GM12878 (cell line): ENCODE data around the gene MYOC. TPM values are rescaled to one million over a fixed set of nuclear protein-coding genes. Genes with fewer than 3 reads are reported as not detected.

ENCODE experiments used
- ATAC-seq: fragments of 200-7000 bp; cut with Tn5 transposase; 3 replicates; pipeline ENCODE4 v1.9.1; 2020; ENCODE audit warnings: mild to moderate bottlenecking, moderate library complexity
- BruUV-seq: library from RNA; stranded (reverse); fragments of 400-500 nt; replicated peaks from 2 replicates; lab custom pipeline; 2021; lab: Mats Ljungman, UMichigan
- CTCF ChIA-PET: fragments of 300-600 bp; sonication (Branson Sonifier 250); formaldehyde crosslinking; extraction: SDS; loops from one replicate; lab custom pipeline; 2021; ENCODE audit warnings: inconsistent platforms; lab: Yijun Ruan, JAX
- POLR2A ChIA-PET: fragments of 350-600 bp; formaldehyde crosslinking; extraction: SDS; loops from one replicate; lab custom pipeline; 2021; ENCODE audit warnings: inconsistent platforms; lab: Charles Lee
- RAD21 ChIA-PET: fragments of 300-600 bp; sonication (Branson Sonifier 250); formaldehyde crosslinking; loops from one replicate; lab custom pipeline; 2023; ENCODE audit warnings: antibody characterized with exemption; ENCODE audit not compliant: unreplicated experiment; lab: Charles Lee
- SMC1A ChIA-PET: fragments of 300-600 bp; sonication (Branson Sonifier 250); formaldehyde crosslinking; loops from one replicate; lab custom pipeline; 2023; ENCODE audit not compliant: unreplicated experiment, uncharacterized antibody; lab: Charles Lee
- DNase-seq: peaks from one replicate; pipeline ENCODE4 v3.0.0-alpha.2; 2011; ENCODE audit warnings: low read depth, low spot score
- FAIRE-seq: peaks from 3 replicates; lab custom pipeline; 2011; peaks lifted over from hg19 to GRCh38; lab: Jason Lieb, UNC
- H2AFZ ChIP-seq: 2 replicates; pipeline ENCODE4 v1.6.0; 2011; ENCODE audit warnings: low read depth, low read length, control low read depth; ENCODE audit not compliant: control insufficient read depth
- H3K27ac ChIP-seq: 2 replicates; pipeline ENCODE4 v1.5.1; 2011; ENCODE audit warnings: control low read depth; ENCODE audit not compliant: control insufficient read depth, insufficient read depth
- H3K27me3 ChIP-seq, 2 experiments: replicated peaks in 1 of 2; 2 replicates each; pipeline versions ENCODE4 v1.6.0 to v1.6.1; 2011; ENCODE audit warnings: low read length in 1 of 2; ENCODE audit not compliant: control insufficient read depth in 2 of 2, insufficient read depth in 2 of 2
- H3K36me3 ChIP-seq, 2 experiments: 2 replicates each; pipeline ENCODE4 v1.5.1; 2011; ENCODE audit warnings: low read length in 1 of 2; ENCODE audit not compliant: control insufficient read depth in 2 of 2, insufficient read depth in 2 of 2
- H3K4me1 ChIP-seq: 2 replicates; pipeline ENCODE4 v1.6.1; 2011; ENCODE audit warnings: mild to moderate bottlenecking, low read length, moderate library complexity, mixed read lengths; ENCODE audit not compliant: control insufficient read depth, insufficient read depth
- H3K4me2 ChIP-seq: 2 replicates; pipeline ENCODE4 v1.6.0; 2011; ENCODE audit warnings: control low read depth; ENCODE audit not compliant: control insufficient read depth, insufficient read depth
- H3K4me3 ChIP-seq: fragments of 200-600 bp; sonication (generic); 2 replicates; pipeline ENCODE4 v1.5.1; 2016
- H3K79me2 ChIP-seq: 2 replicates; pipeline ENCODE4 v1.6.0; 2011; ENCODE audit warnings: low read length; ENCODE audit not compliant: control insufficient read depth, insufficient read depth
- H3K9ac ChIP-seq: 2 replicates; pipeline ENCODE4 v1.8.0; 2011; ENCODE audit warnings: low read length, control low read depth, mixed read lengths; ENCODE audit not compliant: control insufficient read depth, insufficient read depth
- H3K9me3 ChIP-seq: replicated peaks from 3 replicates; pipeline ENCODE4 v1.5.1; 2011; ENCODE audit warnings: mild to moderate bottlenecking, low read length; ENCODE audit not compliant: control insufficient read depth, insufficient read depth
- H4K20me1 ChIP-seq: 2 replicates; pipeline ENCODE4 v1.6.0; 2011; ENCODE audit not compliant: control insufficient read depth, insufficient read depth
- BMI1 ChIP-seq: fragments of 450-650 bp; IDR thresholded peaks from 2 replicates; pipeline ENCODE4 v1.6.1; 2016; ENCODE audit warnings: mild to moderate bottlenecking, moderate library complexity, borderline replicate concordance
- CHD4 ChIP-seq: fragments of 200-600 bp; sonication (generic); IDR thresholded peaks from 2 replicates; pipeline ENCODE4 v1.6.1; 2016; ENCODE audit warnings: mild to moderate bottlenecking
- ESRRA ChIP-seq: IDR thresholded peaks from 2 replicates; pipeline ENCODE4 v1.6.1; 2012; ENCODE audit warnings: mild to moderate bottlenecking, low read length, improper control_type of control experiment
- HDAC6 ChIP-seq: fragments of 200-600 bp; sonication (generic); IDR thresholded peaks from one replicate; pipeline ENCODE4 v1.8.0; 2017; ENCODE audit warnings: antibody characterized with exemption; ENCODE audit not compliant: unreplicated experiment
- MEF2A ChIP-seq: IDR thresholded peaks from 2 replicates; pipeline ENCODE4 v1.6.1; 2011; ENCODE audit warnings: low read depth, mild to moderate bottlenecking, low read length, moderate library complexity; ENCODE audit not compliant: insufficient read depth
- MYB ChIP-seq: fragments of 150-350 bp; IDR thresholded peaks from 2 replicates; pipeline ENCODE4 v1.6.1; 2014; ENCODE audit warnings: mild to moderate bottlenecking, low read depth, low read length, borderline replicate concordance
- MYC ChIP-seq: IDR thresholded peaks from 2 replicates; pipeline ENCODE4 v1.6.1; 2011; ENCODE audit warnings: mild to moderate bottlenecking, low read length, moderate library complexity, inconsistent platforms; ENCODE audit not compliant: insufficient read depth, insufficient replicate concordance, insufficient read length, severe bottlenecking
- NBN ChIP-seq: fragments of 450-650 bp; IDR thresholded peaks from 2 replicates; pipeline ENCODE4 v1.6.1; 2016
- RBBP5 ChIP-seq: fragments of 200-600 bp; sonication (generic); conservative IDR thresholded peaks from 2 replicates; pipeline ENCODE4 v1.6.1; 2016
- RELA ChIP-seq: fragments of 450-650 bp; IDR thresholded peaks from 2 replicates; pipeline ENCODE4 v1.8.0; 2014; ENCODE audit warnings: borderline replicate concordance; ENCODE audit not compliant: partially characterized antibody
- SPI1 ChIP-seq: IDR thresholded peaks from 2 replicates; pipeline ENCODE4 v1.6.1; 2011; ENCODE audit warnings: low read depth, mild to moderate bottlenecking, low read length, moderate library complexity, borderline replicate concordance; ENCODE audit not compliant: insufficient read depth
- SUZ12 ChIP-seq: fragments of 200-600 bp; sonication (generic); IDR thresholded peaks from one replicate; pipeline ENCODE4 v1.6.1; 2018; ENCODE audit warnings: antibody characterized with exemption, mild to moderate bottlenecking; ENCODE audit not compliant: unreplicated experiment
- TBL1XR1 ChIP-seq: IDR thresholded peaks from 2 replicates; pipeline ENCODE4 v1.6.1; 2012; ENCODE audit warnings: low read depth, low read length, improper control_type of control experiment
- WRNIP1 ChIP-seq: IDR thresholded peaks from 2 replicates; pipeline ENCODE4 v1.6.1; 2011; ENCODE audit warnings: low read depth, low read length, improper control_type of control experiment, borderline replicate concordance
- ZNF207 ChIP-seq: fragments of 450-650 bp; IDR thresholded peaks from 2 replicates; pipeline ENCODE4 v1.6.1; 2014; ENCODE audit warnings: antibody characterized with exemption, mild to moderate bottlenecking, borderline replicate concordance
- ZNF217 ChIP-seq: fragments of 450-650 bp; IDR thresholded peaks from 2 replicates; pipeline ENCODE4 v1.6.1; 2017; ENCODE audit warnings: antibody characterized with exemption, mild to moderate bottlenecking
- WGBS: methylation state at CpG from one replicate; pipeline ENCODE4 v1.1.6; 2016; ENCODE audit warnings: low lambda C conversion rate; ENCODE audit not compliant: insufficient replicate concordance, insufficient coverage; ENCODE audit errors: missing lambda C conversion rate; 5-methylcytosine and 5-hydroxymethylcytosine counted together
- in situ Hi-C: fragments of 300-500 bp; cut with MboI; formaldehyde crosslinking; loops from 9 replicates; pipeline ENCODE4 v1.14.3; 2018; ENCODE audit warnings: mixed read lengths
- intact Hi-C: fragments of 100-400 bp; cut with micrococcal nuclease; formaldehyde crosslinking; loops from one replicate; pipeline ENCODE4 v1.14.2; 2022; ENCODE audit not compliant: unreplicated experiment
- polyA plus RNA-seq, 11 experiments: library from polyadenylated mRNA; depleted of rRNA in 4 of 11; unstranded in 6 of 11; stranded (reverse) in 5 of 11; fragments of >200 nt; fragmentation: Nextera tagmentation in 4 of 11; fragmentation: Illumina TruSeq in 1 of 11; extraction: Ambion mirVana in 4 of 11; extraction: Trizol in 1 of 11; gene quantifications; 1 replicate in 1 of 11; 2 replicates in 10 of 11; pipeline versions ENCODE4 v1.2.1 to v1.2.3, GENCODE V29; 2011 to 2016; ENCODE audit warnings: inconsistent platforms in 2 of 11, missing spikeins in 2 of 11, low read depth in 1 of 11
- total RNA-seq, 4 experiments: library from RNA; depleted of rRNA in 3 of 4; stranded (reverse); fragments of >200 nt in 3 of 4; fragmentation: Illumina TruSeq in 1 of 4; extraction: Trizol in 1 of 4; gene quantifications; 2 replicates each; pipeline versions ENCODE4 v1.2.1 to v1.2.3, GENCODE V29; 2013 to 2021
- TF ChIP-seq, protein P1 (sequence below): IDR thresholded peaks from 2 replicates; pipeline ENCODE4 v1.6.1; 2012; ENCODE audit warnings: improper control_type of control experiment, low read depth, low read length; ENCODE audit not compliant: insufficient replicate concordance
- TF ChIP-seq, protein P2 (sequence below): IDR thresholded peaks from 2 replicates; pipeline ENCODE4 v1.6.1; 2011; ENCODE audit warnings: low read depth, low read length, improper control_type of control experiment, borderline replicate concordance

MYOC gene
- total and polyA plus RNA-seq, 10 of the 15 experiments (the other 5 are each of a cell fraction or from before 2014, with no cell fraction given), result not detected

DNA sequence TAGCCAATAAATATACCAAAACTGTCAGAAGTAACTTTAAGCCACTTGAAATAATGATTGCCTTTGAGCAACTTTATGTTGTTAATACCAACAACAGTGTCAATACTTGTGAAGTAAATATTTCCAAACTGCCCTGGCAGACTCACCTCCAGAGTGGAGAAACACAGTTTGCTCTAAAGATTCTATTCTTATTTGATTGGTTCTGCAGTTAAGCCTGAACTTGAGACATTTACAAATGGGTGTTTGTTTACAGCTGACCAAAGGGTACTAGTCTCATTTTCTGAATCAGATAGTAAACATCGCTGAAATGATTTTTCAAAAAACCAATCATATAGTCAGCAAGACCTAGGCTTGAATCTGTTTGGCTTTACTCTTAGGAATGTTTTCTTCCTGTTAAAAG, 1.3 kb upstream of the MYOC start:
- no peak overlapping the region for H3K9ac ChIP-seq
- H3K4me3 ChIP-seq, result no peak overlapping the region
- ATAC-seq (no peak), FAIRE-seq (no peak), DNase-seq (no peak)
- ChIA-PET SMC1A (interaction anchor here (0.9 to 4.2 kb wide), 5 partner anchors 9 to 87 kb away, joined by 3 to 32 read pairs (median 5); no protein-coding TSS in a partner anchor), RAD21 (interaction anchor here (0.7 to 3.9 kb wide), 4 partner anchors 9 to 87 kb away, joined by 3 to 19 read pairs (median 6); no protein-coding TSS in a partner anchor), POLR2A (interaction anchor here (1.0 kb wide), 1 partner anchor 57 kb away, joined by 4 read pairs; no protein-coding TSS in a partner anchor), CTCF (interaction anchor here (0.8 to 7.3 kb wide), 11 partner anchors 9 to 341 kb away, joined by 3 to 68 read pairs (median 6); partner anchors contain the start of gene VAMP4)
- H3K27me3 ChIP-seq, result peaks cover 0 to 3% of the 10 kb centered on the region in 2 experiments; a peak in 1 of 4 replicates
- no peak overlapping the region for H3K27ac ChIP-seq
- no peaks in the 10 kb centered on the region for H3K4me1 ChIP-seq
- H4K20me1 ChIP-seq, result no peaks in the 10 kb centered on the region
- no peaks in the 10 kb centered on the region for H3K36me3 ChIP-seq
- intact Hi-C loops (loop anchor here (2.0 kb wide), 1 partner anchor 331 kb away; no protein-coding TSS in a partner anchor), in situ Hi-C loops (no loop called here)
- no peaks in the 10 kb centered on the region for H3K9me3 ChIP-seq
- H3K79me2 ChIP-seq, result no peaks in the 10 kb centered on the region
- 100% methylated on average over 1 of the region's 1 CpG for WGBS
- no peak overlapping the region for H3K4me2 ChIP-seq
- no peak overlapping the region for H2AFZ ChIP-seq
- BruUV-seq, result no TSS peak
- TF ChIP-seq WRNIP1 (no peak), ESRRA (no peak), MYC (no peak), HDAC6 (no peak), SPI1 (no peak), TBL1XR1 (no peak), RELA (no peak), MYB (no peak), ZNF207 (no peak), MEF2A (no peak), RBBP5 (no peak), CHD4 (no peak), NBN (no peak), BMI1 (no peak), ZNF217 (no peak), SUZ12 (no peak)
- TF ChIP-seq, protein P1, sequence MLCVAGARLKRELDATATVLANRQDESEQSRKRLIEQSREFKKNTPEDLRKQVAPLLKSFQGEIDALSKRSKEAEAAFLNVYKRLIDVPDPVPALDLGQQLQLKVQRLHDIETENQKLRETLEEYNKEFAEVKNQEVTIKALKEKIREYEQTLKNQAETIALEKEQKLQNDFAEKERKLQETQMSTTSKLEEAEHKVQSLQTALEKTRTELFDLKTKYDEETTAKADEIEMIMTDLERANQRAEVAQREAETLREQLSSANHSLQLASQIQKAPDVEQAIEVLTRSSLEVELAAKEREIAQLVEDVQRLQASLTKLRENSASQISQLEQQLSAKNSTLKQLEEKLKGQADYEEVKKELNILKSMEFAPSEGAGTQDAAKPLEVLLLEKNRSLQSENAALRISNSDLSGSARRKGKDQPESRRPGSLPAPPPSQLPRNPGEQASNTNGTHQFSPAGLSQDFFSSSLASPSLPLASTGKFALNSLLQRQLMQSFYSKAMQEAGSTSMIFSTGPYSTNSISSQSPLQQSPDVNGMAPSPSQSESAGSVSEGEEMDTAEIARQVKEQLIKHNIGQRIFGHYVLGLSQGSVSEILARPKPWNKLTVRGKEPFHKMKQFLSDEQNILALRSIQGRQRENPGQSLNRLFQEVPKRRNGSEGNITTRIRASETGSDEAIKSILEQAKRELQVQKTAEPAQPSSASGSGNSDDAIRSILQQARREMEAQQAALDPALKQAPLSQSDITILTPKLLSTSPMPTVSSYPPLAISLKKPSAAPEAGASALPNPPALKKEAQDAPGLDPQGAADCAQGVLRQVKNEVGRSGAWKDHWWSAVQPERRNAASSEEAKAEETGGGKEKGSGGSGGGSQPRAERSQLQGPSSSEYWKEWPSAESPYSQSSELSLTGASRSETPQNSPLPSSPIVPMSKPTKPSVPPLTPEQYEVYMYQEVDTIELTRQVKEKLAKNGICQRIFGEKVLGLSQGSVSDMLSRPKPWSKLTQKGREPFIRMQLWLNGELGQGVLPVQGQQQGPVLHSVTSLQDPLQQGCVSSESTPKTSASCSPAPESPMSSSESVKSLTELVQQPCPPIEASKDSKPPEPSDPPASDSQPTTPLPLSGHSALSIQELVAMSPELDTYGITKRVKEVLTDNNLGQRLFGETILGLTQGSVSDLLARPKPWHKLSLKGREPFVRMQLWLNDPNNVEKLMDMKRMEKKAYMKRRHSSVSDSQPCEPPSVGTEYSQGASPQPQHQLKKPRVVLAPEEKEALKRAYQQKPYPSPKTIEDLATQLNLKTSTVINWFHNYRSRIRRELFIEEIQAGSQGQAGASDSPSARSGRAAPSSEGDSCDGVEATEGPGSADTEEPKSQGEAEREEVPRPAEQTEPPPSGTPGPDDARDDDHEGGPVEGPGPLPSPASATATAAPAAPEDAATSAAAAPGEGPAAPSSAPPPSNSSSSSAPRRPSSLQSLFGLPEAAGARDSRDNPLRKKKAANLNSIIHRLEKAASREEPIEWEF, result no peak
- TF ChIP-seq, protein P2, sequence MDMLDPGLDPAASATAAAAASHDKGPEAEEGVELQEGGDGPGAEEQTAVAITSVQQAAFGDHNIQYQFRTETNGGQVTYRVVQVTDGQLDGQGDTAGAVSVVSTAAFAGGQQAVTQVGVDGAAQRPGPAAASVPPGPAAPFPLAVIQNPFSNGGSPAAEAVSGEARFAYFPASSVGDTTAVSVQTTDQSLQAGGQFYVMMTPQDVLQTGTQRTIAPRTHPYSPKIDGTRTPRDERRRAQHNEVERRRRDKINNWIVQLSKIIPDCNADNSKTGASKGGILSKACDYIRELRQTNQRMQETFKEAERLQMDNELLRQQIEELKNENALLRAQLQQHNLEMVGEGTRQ, result no peak
